Measurements from ENCODE around the gene BATF2.
"Not testable (repeated sequence)": the region's sequence is repeated elsewhere in the genome, so short reads cannot be mapped to it uniquely, and the experiment has no call there.

BATF2 gene

DNA sequence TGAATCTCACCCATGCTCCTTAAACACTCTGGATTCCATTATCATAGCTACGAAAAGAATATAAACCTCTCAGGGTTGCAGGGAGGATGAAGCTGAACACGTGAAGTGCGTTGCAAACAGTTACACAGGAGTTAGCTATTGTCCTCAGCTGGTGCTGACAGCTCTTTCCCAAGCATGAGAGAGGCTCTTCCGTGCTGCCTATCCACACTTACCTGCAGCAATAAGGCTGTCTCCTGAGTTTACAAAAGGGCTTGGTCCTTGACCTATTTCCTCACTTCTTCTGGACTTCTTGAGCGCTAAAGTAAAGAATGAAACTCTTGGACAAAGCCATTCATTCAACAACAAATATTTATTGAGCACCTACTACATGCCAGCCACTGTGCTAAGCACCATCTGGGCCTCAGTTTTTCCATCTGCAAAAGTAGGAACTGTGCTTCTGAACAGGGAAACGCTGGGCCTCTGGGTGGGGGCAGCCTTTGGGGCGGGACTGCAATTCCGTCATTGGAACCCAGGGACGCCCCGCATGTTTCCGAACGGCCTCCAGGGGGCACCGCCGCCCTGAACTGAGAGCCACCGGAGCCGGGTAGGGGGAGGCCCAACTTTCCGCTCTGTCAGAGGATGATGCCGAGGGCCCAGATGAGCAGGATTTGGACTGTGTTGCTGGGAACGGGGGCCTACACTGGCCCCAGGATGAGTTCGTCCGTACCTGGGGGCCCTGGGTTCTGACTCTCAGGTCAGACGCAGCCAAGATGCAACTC is 16.5 kb upstream of the BATF2 start:
- peak; percentile 92 for DNase-seq

DNA sequence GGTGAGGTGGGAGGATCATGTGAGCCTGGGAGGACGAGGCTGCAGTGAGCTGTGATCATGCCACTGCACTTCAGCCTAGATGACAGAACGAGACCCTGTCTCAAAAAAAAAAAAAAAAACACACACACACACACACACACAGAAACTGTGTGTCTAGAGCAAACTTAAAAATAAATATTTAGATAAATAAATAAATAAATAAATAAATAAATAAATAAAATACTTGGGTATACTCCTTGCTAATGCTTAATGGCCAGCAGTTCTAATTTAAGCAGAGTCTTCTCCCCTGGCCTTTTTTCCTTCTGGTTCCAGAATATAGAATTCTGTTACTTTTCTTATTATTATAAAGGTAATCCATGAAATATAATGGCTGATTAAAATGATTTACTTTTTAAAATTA is 12.1 kb upstream of the BATF2 start:
- no peak for DNase-seq

GRCh38 chr11:65008016-65008415 is 11.2 kb upstream of the BATF2 start:
- no peak for DNase-seq

- DNase-seq = not testable (repeated sequence)
Observed at GRCh38 chr11:65003968-65004367, 7.2 kb upstream of the BATF2 start.

GRCh38 chr11:65003282-65003681 is 6.5 kb upstream of the BATF2 start:
- DNase-seq = no peak

DNA sequence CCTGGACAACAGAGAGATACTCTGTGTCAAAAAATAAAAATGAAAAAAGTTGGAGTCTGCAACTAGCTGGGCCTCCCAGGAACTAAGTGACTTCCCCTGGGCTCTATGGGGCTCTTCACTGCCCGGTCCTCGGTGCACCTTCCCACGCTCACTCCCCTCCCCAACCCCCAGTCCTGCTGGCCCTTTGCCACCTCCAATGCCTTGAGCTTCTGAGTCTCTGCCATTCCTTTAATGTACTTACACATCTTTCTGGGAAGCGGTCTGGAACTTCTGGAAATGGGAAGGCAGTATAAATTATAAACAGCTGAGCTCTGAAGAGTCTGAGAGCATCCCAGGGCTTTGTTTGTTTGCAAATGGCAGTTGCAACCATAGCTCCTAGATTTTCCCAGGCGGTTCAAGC is 5.9 kb upstream of the BATF2 start:
- no peak for DNase-seq

DNA sequence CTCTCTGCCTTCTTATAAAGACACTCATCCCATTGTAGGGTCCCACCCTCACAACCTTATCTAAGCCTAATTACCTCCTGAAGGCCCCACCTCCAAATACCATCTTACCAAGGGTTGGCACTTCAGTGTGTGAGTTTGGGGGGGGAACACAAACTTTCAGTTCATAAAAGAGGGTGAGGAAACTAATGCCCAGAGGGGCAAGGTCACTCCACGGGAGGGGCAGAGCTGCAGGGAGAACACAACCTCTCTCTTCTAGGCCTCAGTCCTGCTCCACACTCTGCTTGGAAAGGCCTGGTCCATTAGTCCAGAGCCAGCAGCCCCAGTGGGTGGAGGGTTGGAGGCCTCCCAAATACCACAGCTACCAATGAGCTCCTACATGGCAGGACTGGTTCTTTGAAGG is 2.7 kb upstream of the BATF2 start:
- no peak for DNase-seq

- no peak for DNase-seq
Observed at GRCh38 chr11:64998690-64999431, 2.1 kb upstream of the BATF2 start.

DNA sequence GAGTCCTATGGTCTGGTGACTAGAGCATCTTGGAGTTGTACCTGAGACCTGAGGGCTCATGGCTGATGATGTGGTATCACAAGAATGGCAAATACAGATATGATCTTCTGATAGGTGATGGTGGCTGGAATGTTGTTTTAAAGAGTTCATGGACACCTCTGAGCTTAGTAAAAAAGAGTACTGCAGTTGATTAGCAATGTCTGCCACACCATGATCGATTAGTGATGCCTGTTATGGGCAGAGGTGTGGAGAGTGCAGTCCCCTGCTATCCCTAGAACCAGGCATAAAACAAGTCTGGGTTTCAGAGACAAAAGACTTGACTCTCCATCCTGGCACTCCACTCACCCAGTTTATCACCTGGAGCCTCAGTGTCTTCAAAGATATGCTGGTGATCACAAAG is 1.4 kb upstream of the BATF2 start:
- peak; percentile 23 for DNase-seq

GRCh38 chr11:64996327-64996709 is 453 bp downstream of the BATF2 start:
- no peak for DNase-seq

DNA sequence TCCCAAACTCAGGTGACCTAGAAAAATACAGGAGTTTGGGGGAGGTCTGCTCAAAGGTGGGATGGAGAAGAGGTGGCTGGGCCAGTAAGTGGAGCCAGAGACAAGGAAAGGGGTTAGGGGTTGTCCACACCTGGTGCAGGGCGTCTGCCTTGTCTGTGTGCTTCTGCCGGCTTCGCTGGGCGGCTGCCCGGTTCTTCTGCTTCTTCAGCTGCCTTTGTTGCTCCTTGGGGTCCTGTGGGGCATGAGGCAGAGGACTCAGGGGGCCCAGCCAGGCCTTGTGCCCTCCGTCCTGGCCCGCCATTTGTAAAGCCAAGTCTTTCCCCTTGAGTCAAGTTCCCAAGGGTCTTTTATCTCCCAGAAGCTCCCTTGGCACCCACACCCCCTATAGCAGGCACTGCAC is 2.5 kb downstream of the BATF2 start:
- DNase-seq = no peak

DNA sequence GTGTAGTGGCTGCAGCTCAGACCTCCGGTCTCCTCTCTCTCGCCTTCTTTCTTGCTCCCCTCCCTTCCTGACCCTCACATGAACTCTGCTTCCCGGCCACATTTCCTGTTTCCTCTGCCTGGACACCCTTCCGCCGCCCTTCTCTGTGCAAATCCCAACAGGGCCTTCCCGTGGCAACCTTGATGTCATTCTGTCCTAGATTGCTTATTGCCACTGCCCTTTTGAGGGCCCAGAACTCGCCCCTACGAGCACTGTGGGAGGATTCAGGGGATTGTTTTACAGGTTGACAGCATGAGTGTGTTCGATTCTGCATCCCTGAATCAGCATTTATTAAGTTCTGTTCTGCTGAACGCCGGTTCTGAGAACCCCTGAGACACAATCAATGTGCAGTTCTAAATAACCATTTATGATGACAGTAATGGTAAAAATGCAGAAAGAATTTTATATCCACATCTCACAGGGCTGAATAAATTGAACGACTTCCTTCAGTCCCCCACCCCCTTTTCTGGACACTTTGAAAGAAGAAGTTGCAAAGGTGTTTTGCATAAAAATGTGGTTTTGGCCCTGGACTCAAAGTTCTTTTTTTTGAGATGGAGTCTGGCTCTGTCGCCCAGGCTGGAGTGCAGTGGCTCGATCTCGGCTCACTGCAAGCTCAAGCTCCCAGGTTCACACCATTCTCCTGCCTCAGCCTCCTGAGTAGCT is 6.4 kb downstream of the BATF2 start:
- no peak for DNase-seq

- no peak for DNase-seq
Observed at GRCh38 chr11:64989416-64989815, 7.4 kb downstream of the BATF2 start.

DNA sequence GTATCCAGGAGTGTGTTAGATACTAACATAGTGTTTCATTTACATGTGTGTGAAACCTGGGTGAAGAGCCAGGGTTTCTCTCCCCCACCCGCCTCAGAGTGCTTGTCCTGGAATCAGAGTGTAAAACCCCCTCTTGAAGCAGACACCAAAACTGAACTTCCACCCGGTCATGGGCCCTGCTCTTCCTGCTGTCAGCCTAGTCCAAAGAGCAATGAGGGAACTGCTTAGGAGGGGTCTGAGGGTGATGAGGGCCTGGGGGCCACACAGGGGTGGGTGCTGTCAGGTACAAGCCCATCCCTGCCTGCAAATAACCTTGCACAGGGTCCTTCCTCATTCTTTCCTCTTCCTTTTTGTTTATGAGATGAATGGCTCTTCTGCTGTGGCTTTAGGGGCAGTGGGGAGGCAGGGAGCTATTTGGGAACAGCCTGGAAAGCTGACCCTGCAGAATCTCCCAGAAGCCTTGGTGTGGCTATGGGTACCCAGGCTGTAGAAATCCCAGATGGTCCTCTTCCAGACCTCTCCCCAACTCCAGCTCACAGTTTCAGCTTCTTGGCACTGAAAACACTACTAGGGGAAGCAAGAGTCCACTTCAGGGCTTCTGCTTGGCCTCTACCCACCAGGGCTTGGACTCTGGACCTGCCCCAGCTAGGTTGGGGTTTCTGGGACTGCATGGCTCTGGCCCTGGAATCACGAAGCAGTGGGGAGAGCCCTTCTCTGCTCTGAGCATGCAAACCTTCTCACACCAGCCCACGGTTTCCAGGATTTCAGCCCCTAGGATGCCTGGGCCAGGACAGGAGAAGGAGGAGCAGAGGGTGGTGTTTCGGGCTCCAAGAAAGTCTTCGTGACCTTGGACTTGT is 8.5 kb downstream of the BATF2 start:
- DNase-seq = no peak

DNA sequence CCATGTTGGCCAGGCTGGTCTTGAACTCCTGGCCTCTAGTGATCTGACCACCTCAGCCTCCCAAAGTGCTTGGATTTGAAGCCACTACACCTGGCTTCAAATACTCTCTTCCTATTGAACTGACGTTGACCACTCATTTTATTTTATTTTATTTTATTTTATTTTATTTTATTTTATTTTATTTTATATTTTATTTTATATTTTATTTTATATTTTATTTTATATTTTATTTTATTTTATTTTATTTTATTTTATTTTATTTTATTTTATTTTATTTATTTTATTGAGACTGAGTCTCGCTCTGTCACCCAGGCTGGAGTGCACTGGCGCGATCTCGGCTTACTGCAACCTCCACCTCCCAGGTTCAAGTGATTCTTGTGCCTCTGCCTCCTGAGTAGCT is 13.4 kb downstream of the BATF2 start:
- not testable (repeated sequence) for DNase-seq

DNA sequence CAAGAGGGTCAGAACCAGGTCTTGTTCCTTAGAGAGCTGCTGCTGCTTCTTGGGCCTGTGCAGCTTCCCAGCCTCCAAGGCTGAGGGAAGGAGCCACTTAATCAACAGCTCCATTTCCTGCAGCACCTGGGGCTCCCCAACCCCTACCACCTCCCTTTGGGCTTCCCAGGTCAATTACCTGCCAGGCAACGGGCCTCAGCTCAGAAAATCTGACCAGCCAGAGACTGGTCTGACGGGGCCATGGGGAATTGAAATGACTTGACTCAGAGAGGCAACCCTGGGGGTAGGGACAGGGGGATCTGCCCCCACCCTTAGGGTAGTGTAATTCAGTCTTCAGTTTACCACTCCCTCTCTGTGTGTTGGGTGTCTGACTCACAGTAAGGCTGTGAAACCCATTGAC is 20.1 kb downstream of the BATF2 start:
- no peak for DNase-seq

DNA sequence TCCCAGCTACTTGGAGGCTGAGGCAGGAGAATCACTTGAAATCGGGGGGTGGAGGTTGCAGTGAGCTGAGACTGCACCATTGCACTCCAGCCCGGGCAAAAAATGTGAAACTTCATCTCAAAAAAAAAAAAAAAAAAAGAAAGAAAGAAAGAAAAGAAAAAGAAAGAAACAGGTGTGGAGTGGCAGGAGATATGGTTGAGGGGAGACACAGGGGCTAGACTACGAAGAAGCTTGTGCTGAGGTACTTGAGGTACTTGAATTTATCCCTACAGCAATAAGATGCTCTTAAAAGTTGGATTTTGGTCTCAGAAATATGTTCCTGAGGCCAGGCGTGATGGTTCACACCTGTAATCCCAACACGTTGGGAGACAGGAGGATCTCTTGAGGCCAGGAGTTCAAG is 22.6 kb downstream of the BATF2 start:
- no peak for DNase-seq

DNA sequence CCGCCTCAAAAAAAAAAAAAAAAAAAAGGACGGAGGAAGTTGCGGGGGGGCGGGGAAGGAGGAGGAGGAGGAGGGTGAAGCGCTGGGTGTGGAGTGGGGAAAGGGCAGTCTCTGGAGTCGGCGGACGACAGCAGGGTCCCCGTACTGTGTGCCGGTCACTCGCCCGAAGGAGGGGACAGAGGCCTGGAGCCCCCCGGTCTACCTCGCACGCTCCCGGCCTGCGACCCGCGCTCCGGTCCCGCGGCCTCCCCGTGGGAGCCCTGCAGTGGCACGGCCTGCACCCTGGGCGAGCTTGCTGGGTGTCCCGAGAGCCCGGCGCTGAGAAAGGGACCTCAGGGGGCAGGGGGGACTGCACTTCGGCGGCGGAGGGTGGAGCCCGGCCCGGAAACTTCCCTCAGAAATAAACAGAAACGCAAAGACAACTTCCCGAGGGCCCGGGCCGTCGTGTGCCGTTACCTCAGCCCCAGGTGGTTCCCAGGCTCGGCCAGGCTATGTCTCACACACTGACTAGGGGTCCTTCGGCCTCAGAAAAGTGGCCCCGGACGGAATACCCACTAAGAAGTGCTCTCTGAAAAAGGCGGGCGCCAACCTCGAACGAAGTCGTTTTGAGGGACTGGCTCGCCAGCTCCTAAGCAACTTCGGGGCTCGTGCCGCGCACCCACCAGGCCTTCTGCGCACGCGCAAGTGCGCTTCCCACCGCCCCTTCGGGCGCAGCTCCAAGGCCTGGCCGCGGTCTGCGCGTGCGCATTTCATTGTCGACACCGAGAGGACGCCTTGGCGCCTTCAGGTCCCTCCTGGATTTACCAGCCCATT is 25.1 kb downstream of the BATF2 start, which contains the start of gene MAJIN:
MAJIN (minus strand) TSS at position 688 of the 813 bp plus-strand sequence. CDS start 12,703 bp downstream, outside the sequence.
- DNase-seq = no peak

GRCh38 chr11:64970731-64971151 is 26.0 kb downstream of the BATF2 start:
- no peak for DNase-seq

- DNase-seq = peak; percentile 43
Observed at GRCh38 chr11:64969209-64969608, 27.6 kb downstream of the BATF2 start.

DNA sequence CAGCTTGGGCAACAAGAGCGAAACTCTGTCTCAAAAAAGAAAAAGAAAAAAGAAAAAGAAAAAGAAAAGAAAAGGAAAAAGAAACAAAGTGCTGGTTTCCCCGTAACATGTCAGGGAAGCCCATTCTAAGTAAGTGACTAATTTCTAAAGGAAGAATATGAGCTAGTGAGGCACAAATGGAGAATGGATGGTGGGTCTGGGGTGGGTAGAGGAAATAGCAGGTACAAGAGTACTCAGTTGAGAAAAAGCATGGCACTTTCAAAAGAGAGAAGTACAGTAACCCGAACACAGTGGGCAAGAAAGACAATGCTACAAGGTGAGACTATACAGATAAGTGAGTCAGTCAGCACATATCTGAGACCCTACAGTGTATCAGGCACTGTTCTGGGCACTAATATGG is 29.4 kb downstream of the BATF2 start:
- no peak for DNase-seq

GRCh38 chr11:64963072-64963631 is 33.6 kb downstream of the BATF2 start:
- DNase-seq = no peak

Measured in NCI-H82 (cell line).